Lower leg skin (tissue), 3 donors: ENCODE data around the gene GBP4.

Experiments
- POLR2A ChIP-seq, 2 donors: fragments of 450-650 bp; IDR thresholded peaks; one replicate each; pipeline ENCODE4 v1.6.1; 2016 to 2017; ENCODE audit warnings: antibody characterized with exemption in 2 of 2, mild to moderate bottlenecking in 1 of 2, moderate library complexity in 1 of 2
- TF ChIP-seq, protein P1 (sequence below), 3 donors: fragments of 450-650 bp; IDR thresholded peaks; one replicate each; pipeline ENCODE4 v1.5.1; 2016; ENCODE audit warnings: antibody characterized with exemption in 3 of 3, mild to moderate bottlenecking in 3 of 3, moderate library complexity in 2 of 3

DNA sequence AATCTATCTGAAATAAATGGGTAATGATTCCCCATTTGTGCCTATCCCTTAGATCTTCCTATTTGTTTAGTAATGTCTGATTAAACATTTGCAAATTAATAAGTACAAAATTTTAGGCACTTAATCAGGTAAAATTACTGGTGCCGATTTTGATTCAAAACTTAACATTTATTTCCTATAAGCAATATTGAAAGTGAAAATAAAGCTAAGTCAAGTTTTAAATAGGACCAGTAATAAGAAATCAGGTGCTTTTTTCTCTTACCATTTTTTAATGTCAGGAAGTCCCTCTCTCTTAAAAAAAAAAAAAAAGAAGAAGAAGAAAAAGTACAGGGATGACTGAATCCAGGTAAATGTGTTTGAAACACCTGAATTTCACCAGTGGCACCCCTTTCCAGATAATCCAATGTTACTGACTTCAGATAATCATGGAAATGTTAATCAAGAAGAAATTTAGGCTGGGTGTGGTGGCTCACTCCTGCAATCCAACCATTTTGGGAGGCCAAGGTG lies 836 bp upstream of the GBP4 start:
- TF ChIP-seq, protein P1, sequence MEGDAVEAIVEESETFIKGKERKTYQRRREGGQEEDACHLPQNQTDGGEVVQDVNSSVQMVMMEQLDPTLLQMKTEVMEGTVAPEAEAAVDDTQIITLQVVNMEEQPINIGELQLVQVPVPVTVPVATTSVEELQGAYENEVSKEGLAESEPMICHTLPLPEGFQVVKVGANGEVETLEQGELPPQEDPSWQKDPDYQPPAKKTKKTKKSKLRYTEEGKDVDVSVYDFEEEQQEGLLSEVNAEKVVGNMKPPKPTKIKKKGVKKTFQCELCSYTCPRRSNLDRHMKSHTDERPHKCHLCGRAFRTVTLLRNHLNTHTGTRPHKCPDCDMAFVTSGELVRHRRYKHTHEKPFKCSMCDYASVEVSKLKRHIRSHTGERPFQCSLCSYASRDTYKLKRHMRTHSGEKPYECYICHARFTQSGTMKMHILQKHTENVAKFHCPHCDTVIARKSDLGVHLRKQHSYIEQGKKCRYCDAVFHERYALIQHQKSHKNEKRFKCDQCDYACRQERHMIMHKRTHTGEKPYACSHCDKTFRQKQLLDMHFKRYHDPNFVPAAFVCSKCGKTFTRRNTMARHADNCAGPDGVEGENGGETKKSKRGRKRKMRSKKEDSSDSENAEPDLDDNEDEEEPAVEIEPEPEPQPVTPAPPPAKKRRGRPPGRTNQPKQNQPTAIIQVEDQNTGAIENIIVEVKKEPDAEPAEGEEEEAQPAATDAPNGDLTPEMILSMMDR (IDR thresholded peaks at IDR 0.05): no peak
- no peak for TF ChIP-seq POLR2A (IDR thresholded peaks at IDR 0.05)
